Activated T-cell treated with anti-CD3 and anti-CD28 coated beads, Interleukin-2, amount 50 U/mL, for 48 hours (primary cell): ENCODE measurements around the gene RSPH6A.

Experiments used
- DNase-seq, 2 experiments: peaks; one replicate each; pipeline ENCODE4 v3.0.0-alpha.2; 2020

RSPH6A gene

GRCh38 chr19:45824531-45825262, 9.6 kb upstream of the RSPH6A start:
- no peak for DNase-seq

- DNase-seq = no peak
These were observed 8.9 kb upstream of the RSPH6A start for GRCh38 chr19:45824041-45824471.

DNA sequence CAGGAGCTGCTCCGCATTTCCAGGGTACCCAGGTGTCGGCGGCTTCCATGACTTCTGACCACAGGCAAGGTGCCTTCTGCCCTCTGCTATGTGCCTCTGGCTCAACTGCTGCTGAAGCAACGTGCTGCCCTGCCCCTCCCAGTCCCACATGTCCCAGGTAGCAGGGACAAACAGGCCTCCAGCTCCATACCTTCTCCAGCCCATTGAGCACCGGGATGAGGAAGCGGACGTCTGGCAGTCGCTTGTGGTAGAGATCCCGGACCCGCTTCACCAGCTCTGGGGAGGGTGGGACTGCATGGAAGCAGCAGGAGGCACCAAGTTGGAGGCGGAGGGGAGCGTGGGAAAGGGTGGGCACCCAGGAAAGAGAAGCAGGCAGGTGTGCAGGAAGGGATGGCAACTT, 8.1 kb upstream of the RSPH6A start:
- no peak for DNase-seq

- DNase-seq = no peak
These were observed 7.6 kb upstream of the RSPH6A start for GRCh38 chr19:45822716-45823115.

GRCh38 chr19:45821570-45821969, 6.5 kb upstream of the RSPH6A start:
- DNase-seq = no peak

DNA sequence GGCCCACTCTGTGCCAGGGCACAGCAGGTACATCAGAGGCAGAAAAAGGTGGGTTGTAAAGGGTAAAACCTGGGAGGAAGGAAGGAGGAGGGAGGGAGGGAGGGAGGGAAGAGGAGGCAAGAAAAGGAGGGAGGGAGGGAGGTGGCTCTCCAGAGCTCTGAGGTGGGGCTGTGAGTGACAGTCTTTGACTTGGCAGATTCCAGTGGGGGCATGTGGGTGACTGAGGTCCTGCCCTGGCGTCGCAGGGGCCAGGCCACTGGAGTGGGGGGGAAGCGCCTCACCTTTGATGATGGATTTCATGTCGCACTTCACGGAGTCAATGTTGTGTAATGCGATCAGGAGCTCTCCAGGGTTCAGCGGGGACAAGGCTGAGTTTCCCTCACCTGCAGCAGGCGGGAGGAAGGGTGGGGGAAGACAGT, 6.0 kb upstream of the RSPH6A start:
- no peak for DNase-seq

DNA sequence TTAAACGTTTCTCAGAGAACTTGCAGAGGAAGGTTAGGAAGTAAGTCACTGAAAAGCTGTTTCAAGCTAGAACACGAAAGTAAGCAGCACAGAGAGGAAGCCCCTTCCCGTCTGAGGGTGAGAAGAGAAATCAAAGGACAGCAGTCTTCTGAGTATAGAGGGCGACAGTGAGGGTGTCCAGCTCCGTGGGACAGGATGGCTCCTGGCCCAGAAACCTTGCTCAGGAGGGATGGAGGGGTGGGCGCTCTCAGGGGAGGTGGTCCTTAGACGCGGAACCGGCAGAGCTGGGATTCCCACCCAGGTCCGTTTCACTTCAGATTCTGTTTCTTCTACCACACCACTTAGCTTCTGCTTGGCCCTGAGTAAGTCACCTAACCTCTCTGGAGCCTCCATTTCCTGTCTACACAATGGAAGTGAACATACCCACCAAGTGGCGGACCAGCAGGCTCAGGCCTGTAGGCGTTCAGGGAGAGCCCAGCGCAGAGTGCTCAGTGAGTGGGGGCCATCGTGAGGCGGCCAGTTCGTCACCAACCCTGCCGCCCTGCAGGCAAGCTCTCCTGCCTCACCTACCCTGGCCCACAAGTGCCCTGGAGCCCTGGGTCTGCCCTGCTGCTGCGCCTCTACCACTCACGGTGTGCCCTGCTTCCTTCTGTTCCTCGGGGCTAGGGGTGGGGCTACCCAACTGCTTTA, 5.5 kb upstream of the RSPH6A start:
- DNase-seq = no peak

DNA sequence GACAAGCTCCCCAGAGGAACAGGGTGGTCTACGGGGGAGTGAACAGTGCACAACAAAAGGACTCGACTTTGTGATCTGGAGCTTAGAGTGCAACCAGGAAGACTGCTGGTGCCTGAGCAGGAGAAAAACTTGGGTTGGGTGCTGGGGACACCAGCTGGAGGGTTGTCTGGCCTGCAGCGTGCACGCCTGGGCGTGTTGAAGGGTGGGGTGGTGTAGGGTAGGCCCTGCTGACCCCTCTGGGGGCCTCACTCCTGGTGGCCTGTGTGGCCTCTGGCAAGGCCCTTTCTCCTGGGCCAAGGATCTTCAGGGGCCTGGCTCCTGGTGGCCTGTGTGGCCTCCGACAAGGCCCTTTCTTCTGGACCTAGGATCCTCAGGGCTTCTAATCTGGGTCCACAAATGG, 4.7 kb upstream of the RSPH6A start:
- DNase-seq = no peak

- no peak for DNase-seq
These were observed 2.7 kb upstream of the RSPH6A start for GRCh38 chr19:45817725-45818301.

- peak; percentile 98 for DNase-seq
These were observed 2.1 kb upstream of the RSPH6A start for GRCh38 chr19:45817010-45817724.

- no peak for DNase-seq
These were observed 1.3 kb upstream of the RSPH6A start for GRCh38 chr19:45816236-45817009.

- no peak for DNase-seq
These were observed 541 bp upstream of the RSPH6A start for GRCh38 chr19:45815481-45816216.

GRCh38 chr19:45814166-45814780, 835 bp downstream of the RSPH6A start:
- no peak for DNase-seq

DNA sequence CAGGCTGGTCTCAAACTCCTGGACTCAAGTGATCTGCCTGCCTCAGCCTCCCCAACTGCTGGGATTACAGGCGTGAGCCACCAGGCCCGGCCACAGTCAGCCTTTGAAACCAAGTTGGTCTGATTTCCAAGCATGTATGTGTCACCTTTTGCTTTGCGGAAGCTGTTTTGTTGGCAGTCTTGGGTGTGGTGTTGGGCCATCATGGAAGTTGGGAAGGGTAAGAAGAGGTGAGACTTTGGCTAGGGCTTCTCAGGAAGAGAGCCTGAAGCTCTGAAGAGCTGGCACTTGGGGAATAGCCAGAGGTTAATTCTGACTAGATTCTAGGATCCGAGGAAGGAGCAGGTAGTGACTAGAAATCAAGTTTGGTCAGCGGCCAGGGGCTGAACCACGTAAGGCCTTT, 2.8 kb downstream of the RSPH6A start:
- no peak for DNase-seq

DNA sequence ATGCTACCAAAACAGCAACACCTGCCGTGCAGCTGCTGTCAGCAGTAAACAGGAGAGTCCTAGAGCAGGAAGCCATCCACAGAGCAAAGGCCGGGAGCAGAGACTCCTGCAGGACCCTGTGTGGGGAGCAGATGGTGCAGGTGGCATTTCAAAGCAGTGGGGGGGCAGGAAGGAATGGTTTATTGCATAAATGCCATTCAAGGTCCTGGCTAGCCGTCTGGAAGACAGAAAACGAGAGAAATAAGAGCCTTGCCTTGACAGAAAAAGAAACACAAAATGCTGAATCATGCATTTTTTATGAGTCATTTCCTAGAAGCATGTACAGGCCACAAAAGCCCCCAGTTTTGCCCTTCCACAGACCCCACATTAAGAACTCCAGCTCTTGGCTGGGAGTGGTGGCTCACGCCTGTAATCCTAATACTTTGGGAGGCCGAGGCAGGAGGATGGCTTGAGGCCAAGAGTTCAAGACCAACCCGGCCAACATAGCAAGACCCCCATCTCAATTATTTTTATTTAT, 5.4 kb downstream of the RSPH6A start:
- no peak for DNase-seq

- DNase-seq = no peak
These were observed 9.4 kb downstream of the RSPH6A start for GRCh38 chr19:45805719-45806118.

DNA sequence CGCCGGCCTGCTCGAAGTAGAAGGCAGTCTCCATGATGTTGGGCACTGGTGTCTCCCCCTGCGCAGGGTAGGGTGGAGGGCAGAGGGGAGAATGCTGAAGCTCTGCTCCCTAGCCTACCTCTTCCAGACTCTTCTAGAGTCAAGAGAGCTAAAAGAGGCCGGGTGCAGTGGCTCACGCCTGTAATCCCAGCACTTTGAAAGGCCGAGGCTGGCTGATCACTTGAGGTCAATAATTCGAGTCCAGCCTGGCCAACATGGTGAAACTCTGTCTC, 10.2 kb downstream of the RSPH6A start:
- no peak for DNase-seq

GRCh38 chr19:45804140-45804958, 10.8 kb downstream of the RSPH6A start:
- DNase-seq = no peak

DNA sequence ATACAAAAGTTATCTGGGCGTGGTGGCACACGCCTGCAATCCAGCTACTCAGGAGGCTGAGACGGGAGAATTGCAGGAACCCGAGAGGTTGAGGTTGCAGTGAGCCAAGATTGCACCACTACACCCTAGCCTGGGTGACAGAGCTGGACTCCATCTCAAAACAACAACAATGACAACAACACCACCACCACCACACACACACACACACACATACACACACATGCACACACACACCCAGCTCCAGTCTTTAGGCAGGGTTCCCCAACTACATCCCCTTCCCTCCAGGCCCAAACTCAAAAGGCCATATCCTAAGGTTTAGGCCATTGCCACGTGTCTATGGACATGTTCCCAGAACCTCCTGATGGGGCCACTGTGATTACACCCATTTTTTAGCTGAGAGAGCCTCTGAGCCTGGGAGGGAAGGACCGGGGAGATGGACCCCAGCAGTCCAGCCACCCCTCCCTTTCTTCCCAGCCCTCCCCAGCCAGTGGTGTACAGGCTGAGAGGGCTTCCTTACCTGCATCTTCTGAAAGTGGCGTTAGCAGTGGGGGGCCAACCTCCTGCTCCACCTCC, 13.4 kb downstream of the RSPH6A start:
- no peak for DNase-seq

DNA sequence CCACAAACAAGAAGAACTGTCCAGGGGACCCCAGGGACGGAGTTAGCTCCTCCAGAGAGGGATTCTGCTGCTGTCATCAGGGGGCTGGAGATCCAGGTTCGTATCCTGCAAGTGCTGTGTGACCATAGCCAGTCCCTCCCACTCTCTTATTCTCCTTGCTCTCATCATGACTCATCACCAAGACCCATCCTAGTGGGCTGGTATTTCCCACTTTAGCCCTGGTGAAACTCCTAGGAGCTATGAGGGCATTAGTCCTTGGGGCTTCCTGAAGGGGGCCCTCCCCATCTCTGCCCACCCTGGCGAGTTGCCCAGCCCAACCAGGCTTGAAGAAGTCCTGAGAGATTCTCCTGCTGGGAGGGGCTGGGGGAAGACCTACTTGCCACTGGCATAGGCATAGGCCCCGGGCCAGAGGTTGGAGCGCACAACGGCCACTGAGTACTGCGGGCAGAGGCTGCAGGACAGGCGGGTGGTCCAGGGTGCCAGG, 15.0 kb downstream of the RSPH6A start:
- no peak for DNase-seq
